ENCODE measurements around the gene NPR1.

Gene NPR1

GRCh38 chr1:153728305-153729066, 50.0 kb downstream of the NPR1 start:
- peak; percentile 68 for DNase-seq

DNA sequence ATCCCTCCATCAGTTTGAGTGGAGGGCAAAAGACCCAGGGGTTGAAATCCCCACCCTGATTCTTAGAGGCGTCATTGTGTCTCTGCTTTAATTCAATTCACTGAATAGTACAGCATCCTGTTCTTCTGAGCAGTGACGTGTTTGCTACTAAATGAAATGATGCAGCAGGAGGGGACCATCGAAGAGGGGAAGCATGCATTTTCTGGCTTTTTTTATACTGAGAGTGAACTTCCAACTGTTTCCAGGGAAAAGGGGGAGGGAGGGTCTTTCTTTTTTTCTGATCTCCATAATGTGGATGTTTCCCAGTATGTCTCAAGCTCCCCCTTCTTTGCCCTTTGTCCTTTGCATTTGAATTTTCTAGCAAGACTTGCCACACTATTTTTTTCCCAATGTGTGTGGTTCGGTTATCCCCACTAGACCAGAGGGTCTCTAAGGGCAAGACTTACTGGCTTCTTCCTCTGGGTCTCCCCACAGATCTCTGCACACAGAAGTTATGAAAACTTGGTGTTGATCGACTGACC, 52.0 kb downstream of the NPR1 start:
- no peak for DNase-seq

DNA sequence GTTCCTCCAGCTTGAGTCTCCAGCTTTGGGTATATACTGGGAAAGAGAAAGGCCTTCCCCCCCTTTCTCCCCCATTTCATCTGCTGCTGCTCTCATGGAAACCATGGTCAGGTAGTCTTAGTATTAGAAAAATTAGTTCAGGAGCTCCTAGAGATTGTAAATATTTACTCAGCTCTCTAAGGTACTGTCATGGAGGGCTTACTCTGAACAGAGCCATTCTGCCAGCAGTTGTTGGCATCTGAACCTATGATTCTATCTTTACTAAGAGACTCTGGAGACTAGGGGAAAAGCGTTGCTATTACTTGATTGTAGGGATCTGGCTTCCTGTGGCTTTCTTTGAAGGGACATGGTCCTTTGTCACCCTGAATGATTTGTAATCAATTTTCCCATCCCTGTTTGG, 55.5 kb downstream of the NPR1 start:
- no peak for DNase-seq

DNA sequence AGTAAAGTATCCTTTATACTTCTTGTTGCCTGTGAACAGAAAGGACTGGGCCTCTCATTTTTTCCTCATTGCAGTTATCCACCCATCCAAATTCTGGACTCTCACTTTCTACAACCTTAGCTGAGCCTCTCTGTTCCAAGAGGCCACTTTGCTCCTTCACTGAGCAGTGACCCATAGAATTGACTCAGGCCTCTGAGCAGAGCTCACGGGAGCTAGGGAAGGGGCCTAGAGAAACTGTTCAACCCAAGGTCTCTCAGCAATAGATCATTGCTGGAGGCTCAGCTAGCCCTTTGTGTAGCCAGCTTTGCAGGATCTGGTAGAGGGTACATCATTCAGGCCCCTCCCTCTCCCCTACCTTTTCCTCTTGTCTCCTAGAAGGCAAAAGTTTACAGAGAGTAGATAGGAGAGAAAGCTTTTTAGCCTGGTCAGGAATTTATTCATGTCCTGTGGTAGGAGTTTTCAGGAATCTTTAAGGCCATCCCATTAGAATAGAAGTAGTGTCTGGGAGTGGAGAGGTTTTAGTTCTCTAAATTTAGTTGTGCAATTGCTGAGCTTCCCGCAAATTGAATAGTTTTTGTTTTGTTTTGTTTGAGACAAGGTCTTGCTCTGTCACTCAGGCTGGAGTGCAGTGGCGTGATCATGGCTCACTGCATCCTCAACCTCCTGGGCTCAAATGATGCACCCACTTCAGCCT, 56.1 kb downstream of the NPR1 start:
- no peak for DNase-seq

GRCh38 chr1:153735090-153735420, 56.6 kb downstream of the NPR1 start:
- DNase-seq: no peak

GRCh38 chr1:153741986-153742385, 63.5 kb downstream of the NPR1 start:
- no peak for DNase-seq

- DNase-seq: no peak
Observed at GRCh38 chr1:153742411-153743142, 64.1 kb downstream of the NPR1 start.
